Activated T-cell treated with anti-CD3 and anti-CD28 coated beads, Interleukin-2, amount 50 U/mL, for 4 hours (primary cell): ENCODE measurements around the gene ERO1B. TPM values are rescaled to one million over a fixed set of nuclear protein-coding genes. Genes with fewer than 3 reads are reported as not detected.
"Not testable (repeated sequence)": the region's sequence is repeated elsewhere in the genome, so short reads cannot be mapped to it uniquely, and the experiment has no call there.

Experiments used
- ATAC-seq, 2 donors: fragments of 200-7000 bp; cut with Tn5 transposase; one replicate each; pipeline ENCODE4 v1.10.0; 2021
- DNase-seq: peaks from one replicate; pipeline ENCODE4 v3.0.0-alpha.2; 2020
- H3K27me3 Mint-ChIP-seq: one replicate; pipeline ENCODE4 v1.8.0; 2021; ENCODE audit warnings: low read depth, mixed read lengths
- H3K36me3 Mint-ChIP-seq: one replicate; pipeline ENCODE4 v1.8.0; 2022; ENCODE audit warnings: mixed read lengths; ENCODE audit not compliant: insufficient read depth
- H3K4me1 Mint-ChIP-seq: one replicate; pipeline ENCODE4 v1.8.0; 2021; ENCODE audit warnings: low read depth, mixed read lengths
- H3K4me3 Mint-ChIP-seq: one replicate; pipeline ENCODE4 v1.8.0; 2021; ENCODE audit warnings: mild to moderate bottlenecking, moderate library complexity, mixed read lengths
- H3K9me3 Mint-ChIP-seq: one replicate; pipeline ENCODE4 v1.8.0; 2021; ENCODE audit warnings: mixed read lengths
- total RNA-seq, 3 donors: library from RNA; stranded (reverse); gene quantifications; one replicate each; pipeline ENCODE4 v1.2.1, GENCODE V29; 2021

Gene ERO1B
- total RNA-seq, 3 donors from 2014 or later: 1.7 to 4.2 (median 2.9) TPM

GRCh38 chr1:236209185-236209584 is 72.6 kb downstream of the ERO1B start:
- H3K4me1 Mint-ChIP-seq: no peaks in the 10 kb centered on the region
- no peaks in the 10 kb centered on the region for H3K9me3 Mint-ChIP-seq
- no peaks in the 10 kb centered on the region for H3K27me3 Mint-ChIP-seq
- H3K4me3 Mint-ChIP-seq: no peak overlapping the region
- peaks cover 46% of the 10 kb centered on the region for H3K36me3 Mint-ChIP-seq
- no peak for DNase-seq
- ATAC-seq: no peak

- Mint-ChIP-seq H3K9me3 (peaks cover 3% of the 10 kb centered on the region), H3K36me3 (peaks cover 51% of the 10 kb centered on the region), H3K27me3 (no peaks in the 10 kb centered on the region), H3K4me1 (no peaks in the 10 kb centered on the region), H3K4me3 (no peak overlapping the region)
- DNase-seq (no peak), ATAC-seq (no peak)
These were observed 74.2 kb downstream of the ERO1B start for GRCh38 chr1:236207569-236207968.

- no peak for DNase-seq
- Mint-ChIP-seq H3K4me3 (no peak overlapping the region), H3K4me1 (no peaks in the 10 kb centered on the region), H3K27me3 (no peaks in the 10 kb centered on the region), H3K36me3 (peaks cover 51% of the 10 kb centered on the region), H3K9me3 (peaks cover 6% of the 10 kb centered on the region)
- no peak for ATAC-seq
These were observed 74.6 kb downstream of the ERO1B start for GRCh38 chr1:236207121-236207520.

DNA sequence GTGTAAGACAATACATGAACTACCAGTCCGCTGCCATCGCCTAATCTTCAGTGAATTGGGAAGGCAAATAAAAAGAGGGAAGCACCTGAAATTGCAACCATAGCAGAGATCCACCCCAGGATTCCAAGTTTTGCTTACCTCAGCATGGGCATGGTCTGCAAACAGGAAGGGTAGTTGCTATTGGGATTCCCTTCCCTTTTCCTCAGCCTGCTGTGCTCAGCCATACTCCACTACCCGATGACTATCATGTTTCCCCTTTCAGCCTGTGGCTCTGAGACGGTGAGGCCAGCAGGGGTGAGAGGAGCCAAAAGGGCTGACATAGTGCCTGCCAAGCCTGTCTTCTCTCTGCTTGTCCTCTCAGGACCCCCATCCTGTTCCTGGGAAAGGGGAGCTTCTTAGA is 75.2 kb downstream of the ERO1B start:
- ATAC-seq: no peak
- Mint-ChIP-seq H3K9me3 (peaks cover 11% of the 10 kb centered on the region), H3K4me3 (no peak overlapping the region), H3K36me3 (peaks cover 51% of the 10 kb centered on the region), H3K4me1 (no peaks in the 10 kb centered on the region), H3K27me3 (no peaks in the 10 kb centered on the region)
- no peak for DNase-seq

GRCh38 chr1:236204656-236205055 is 77.1 kb downstream of the ERO1B start:
- H3K36me3 Mint-ChIP-seq: peaks cover 49% of the 10 kb centered on the region
- H3K4me1 Mint-ChIP-seq: no peaks in the 10 kb centered on the region
- H3K9me3 Mint-ChIP-seq: peaks cover 29% of the 10 kb centered on the region
- DNase-seq (no peak), ATAC-seq (no peak)
- H3K4me3 Mint-ChIP-seq: no peak overlapping the region
- H3K27me3 Mint-ChIP-seq: no peaks in the 10 kb centered on the region

DNA sequence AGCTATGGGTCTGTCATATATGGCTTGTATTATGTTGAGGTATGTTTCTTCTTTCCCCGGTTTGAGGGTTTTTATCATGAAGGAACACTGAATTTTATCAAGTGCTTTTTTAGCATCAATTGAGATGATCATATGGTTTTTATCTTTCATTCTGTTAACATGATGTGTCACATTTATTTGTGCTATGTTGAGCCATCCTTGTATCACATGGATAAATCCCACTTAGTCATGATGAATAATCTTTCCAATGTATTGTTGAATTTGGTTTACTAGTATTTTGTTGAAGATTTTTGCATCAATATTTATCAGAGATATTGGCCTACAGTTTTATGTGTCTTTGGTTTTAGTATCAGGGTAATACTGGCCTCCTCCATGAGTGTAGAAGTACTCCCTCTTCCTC is 77.7 kb downstream of the ERO1B start:
- peaks cover 33% of the 10 kb centered on the region for H3K9me3 Mint-ChIP-seq
- DNase-seq: no peak
- H3K36me3 Mint-ChIP-seq: peaks cover 48% of the 10 kb centered on the region
- H3K4me3 Mint-ChIP-seq: no peak overlapping the region
- no peaks in the 10 kb centered on the region for H3K27me3 Mint-ChIP-seq
- H3K4me1 Mint-ChIP-seq: no peaks in the 10 kb centered on the region
- no peak for ATAC-seq

DNA sequence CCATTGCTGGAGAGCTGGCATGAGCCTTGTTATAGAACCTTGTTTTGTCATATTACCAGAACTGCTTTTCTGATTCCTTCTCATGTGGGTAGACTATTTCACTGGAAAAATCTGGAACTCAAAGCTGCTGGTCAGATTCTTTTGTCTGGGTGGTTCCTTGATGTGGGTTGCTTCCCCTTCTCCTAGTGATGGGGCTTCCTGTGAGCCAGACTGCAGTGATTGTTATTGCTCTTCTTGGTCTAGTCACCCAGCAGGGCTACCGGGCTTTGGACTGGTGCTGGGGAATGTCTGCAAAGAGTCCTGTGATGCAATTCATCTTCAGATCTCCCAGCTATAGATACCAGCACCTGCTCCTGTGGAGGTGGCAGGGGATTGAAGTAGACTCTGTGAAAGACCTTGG is 80.0 kb downstream of the ERO1B start:
- H3K36me3 Mint-ChIP-seq: peaks cover 54% of the 10 kb centered on the region
- ATAC-seq: no peak
- H3K4me3 Mint-ChIP-seq: no peak overlapping the region
- H3K4me1 Mint-ChIP-seq: no peaks in the 10 kb centered on the region
- no peak for DNase-seq
- H3K27me3 Mint-ChIP-seq: no peaks in the 10 kb centered on the region
- peaks cover 45% of the 10 kb centered on the region for H3K9me3 Mint-ChIP-seq

- Mint-ChIP-seq H3K4me1 (no peaks in the 10 kb centered on the region), H3K9me3 (peaks cover 47% of the 10 kb centered on the region)
These were observed 80.8 kb downstream of the ERO1B start for GRCh38 chr1:236200925-236201324.

DNA sequence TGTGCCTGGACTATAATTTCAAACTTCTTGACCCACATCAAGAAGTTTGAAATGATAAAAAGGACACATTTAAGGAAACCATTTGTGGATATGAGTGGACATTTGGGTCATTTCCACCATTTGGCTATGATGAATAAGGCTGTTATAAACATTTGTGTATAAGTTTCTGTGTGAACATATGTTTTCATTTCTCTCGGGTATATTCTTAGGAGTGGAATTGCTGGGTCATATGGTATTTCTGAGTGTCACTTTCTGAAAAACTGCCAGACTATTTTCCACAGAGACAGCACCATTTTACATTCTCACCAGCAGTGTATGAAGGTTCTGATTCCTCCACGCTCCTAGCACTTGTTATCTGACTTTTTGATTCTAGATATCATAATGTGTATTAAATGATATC is 88.6 kb downstream of the ERO1B start:
- ATAC-seq: no peak

More at GRCh38 chr1:236200925-236201324, 80.8 kb downstream of the ERO1B start:
- peaks cover 50% of the 10 kb centered on the region for H3K36me3 Mint-ChIP-seq
- DNase-seq: no peak
- no peak for ATAC-seq
- H3K4me3 Mint-ChIP-seq: no peak overlapping the region
- no peaks in the 10 kb centered on the region for H3K27me3 Mint-ChIP-seq

GRCh38 chr1:236188084-236188483 is 93.7 kb downstream of the ERO1B start:
- Mint-ChIP-seq H3K36me3 (peaks cover 72% of the 10 kb centered on the region), H3K9me3 (peaks cover 26% of the 10 kb centered on the region)
- not testable (repeated sequence) for H3K4me3 Mint-ChIP-seq, DNase-seq, ATAC-seq, H3K4me1 Mint-ChIP-seq, H3K27me3 Mint-ChIP-seq

More for the DNA sequence above, 88.6 kb downstream of the ERO1B start:
- Mint-ChIP-seq H3K4me3 (no peak overlapping the region), H3K9me3 (peaks cover 56% of the 10 kb centered on the region), H3K36me3 (peaks cover 75% of the 10 kb centered on the region), H3K27me3 (no peaks in the 10 kb centered on the region), H3K4me1 (no peaks in the 10 kb centered on the region)
- no peak for DNase-seq

DNA sequence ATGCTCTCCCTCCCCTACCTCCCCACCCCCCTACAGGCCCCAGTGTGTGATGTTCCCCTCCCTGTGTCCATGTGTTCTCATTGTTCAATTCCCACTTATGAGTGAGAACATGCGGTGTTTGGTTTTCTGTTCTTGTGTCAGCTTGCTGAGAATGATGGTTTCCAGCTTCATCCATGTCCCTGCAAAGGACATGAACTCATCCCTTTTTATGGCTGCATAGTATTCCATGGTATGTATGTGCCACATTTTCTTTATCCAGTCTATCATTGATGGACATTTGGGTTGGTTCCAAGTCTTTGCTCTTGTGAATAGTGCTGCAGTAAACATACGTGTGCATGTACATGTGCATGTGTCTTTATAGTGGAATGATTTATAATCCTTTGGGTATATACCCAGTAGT is 95.3 kb downstream of the ERO1B start:
- DNase-seq, ATAC-seq, H3K4me1 Mint-ChIP-seq, H3K4me3 Mint-ChIP-seq, H3K27me3 Mint-ChIP-seq: not testable (repeated sequence)
- Mint-ChIP-seq H3K36me3 (peaks cover 69% of the 10 kb centered on the region), H3K9me3 (peaks cover 26% of the 10 kb centered on the region)

- ATAC-seq (no peak), DNase-seq (no peak)
- Mint-ChIP-seq H3K4me1 (peaks cover 1% of the 10 kb centered on the region), H3K27me3 (no peaks in the 10 kb centered on the region), H3K36me3 (peaks cover 62% of the 10 kb centered on the region), H3K9me3 (peaks cover 22% of the 10 kb centered on the region), H3K4me3 (no peak overlapping the region)
These were observed 96.1 kb downstream of the ERO1B start for GRCh38 chr1:236185687-236186086.

DNA sequence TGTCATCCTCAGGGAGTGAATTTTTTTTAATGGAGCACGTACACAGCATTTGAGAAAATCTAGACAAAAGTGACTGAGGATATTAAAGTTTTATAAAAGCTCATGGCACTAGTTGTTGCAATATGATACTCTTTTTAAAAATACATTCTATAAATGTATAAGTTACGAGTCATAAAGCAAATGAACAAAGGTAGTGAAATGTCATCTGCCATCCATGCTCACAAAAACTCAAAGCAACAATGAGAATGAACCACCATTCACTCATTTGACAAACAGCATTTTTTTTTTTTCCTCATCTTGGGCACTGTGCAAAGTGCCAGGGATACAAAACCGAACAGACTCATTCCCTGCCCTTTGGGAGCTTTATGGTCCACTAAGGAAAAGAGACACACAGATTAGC is 100.7 kb downstream of the ERO1B start:
- DNase-seq: no peak
- Mint-ChIP-seq H3K27me3 (no peaks in the 10 kb centered on the region), H3K4me3 (no peak overlapping the region), H3K9me3 (no peaks in the 10 kb centered on the region), H3K36me3 (peaks cover 24% of the 10 kb centered on the region), H3K4me1 (peaks cover 1% of the 10 kb centered on the region)
- no peak for ATAC-seq

DNA sequence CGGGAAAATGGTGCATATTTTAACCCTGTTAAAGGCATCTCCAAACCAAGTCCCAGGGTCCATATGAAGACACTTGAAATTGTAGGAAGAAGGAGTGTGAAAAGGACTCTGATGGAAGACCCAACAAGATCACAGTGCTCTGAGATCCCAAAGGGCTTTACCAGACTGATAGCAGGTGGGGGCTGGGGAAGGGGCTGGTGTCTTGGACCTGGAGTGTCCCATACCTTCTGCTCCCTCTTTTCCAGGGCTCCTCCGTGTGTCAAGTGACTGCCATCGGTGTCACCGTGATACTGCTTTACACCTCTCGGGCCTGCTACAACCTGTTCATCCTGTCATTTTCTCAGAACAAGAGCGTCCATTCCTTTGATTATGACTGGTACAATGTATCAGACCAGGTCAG is 102.1 kb downstream of the ERO1B start:
- H3K4me3 Mint-ChIP-seq: no peak overlapping the region
- H3K36me3 Mint-ChIP-seq: peaks cover 14% of the 10 kb centered on the region
- H3K27me3 Mint-ChIP-seq: no peaks in the 10 kb centered on the region
- no peaks in the 10 kb centered on the region for H3K9me3 Mint-ChIP-seq
- H3K4me1 Mint-ChIP-seq: no peaks in the 10 kb centered on the region
- DNase-seq (no peak), ATAC-seq (no peak)

DNA sequence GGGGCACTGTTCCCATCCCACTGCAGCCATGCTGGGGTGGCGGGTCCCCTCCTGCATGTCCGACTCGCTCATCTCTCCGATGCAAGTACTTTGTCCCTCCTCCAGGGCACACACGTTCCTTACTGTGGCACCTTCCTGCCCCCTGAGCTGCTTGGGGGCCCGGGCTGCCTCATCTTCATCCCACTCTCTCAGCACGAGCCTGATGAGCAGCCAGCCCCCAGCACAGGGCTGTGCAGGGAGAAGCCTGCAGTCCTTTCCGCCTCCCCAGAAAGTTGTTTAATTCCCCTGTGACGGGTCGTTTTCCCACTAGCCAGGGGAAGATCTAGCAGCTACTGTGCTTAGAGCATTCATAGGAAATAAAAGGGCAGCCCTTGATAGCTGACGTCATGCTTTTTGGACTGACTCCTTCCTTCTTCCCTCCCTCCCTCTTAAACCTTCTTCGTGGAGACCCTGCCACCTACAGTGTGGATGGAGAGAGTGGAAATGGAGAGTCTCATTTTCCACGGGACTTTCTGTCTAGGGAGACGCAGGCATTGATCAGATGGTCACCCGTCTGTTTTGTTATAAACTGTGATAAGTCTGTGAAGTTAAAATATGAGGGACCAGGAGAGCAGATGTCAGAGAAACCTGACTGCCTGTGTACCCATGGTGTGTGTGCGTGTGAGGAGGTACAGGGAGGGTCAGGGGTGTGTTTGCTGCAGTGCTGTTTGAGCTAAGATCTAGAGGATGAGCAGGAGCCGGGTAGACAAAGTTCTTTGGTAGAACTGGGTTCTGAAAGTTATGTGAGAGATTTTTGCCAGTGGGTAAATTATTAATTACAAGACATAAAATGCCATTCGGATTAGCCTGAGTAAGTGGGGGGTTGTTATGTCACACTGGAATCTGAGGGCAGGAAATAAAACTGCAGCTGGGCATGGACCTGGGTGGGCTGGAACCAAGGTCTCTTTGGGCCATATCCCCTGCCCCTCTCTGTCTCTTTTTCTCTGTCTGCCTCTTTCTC is 105.1 kb downstream of the ERO1B start:
- ATAC-seq: no peak
- DNase-seq: no peak

More for the DNA sequence above, 105.1 kb downstream of the ERO1B start:
- Mint-ChIP-seq H3K4me3 (no peak overlapping the region), H3K9me3 (no peaks in the 10 kb centered on the region), H3K36me3 (peaks cover 9% of the 10 kb centered on the region), H3K4me1 (no peaks in the 10 kb centered on the region), H3K27me3 (no peaks in the 10 kb centered on the region)
